Common myeloid progenitor, CD34-positive (primary cell): ENCODE measurements around the gene PRDM15.
A peak's percentile ranks its signal among the peaks of the same experiment; 100 is the strongest.

Source experiments
- CTCF ChIA-PET: fragments of 350-600 bp; sonication (Branson Sonifier 250); formaldehyde crosslinking; loops from one replicate; lab custom pipeline; 2021; ENCODE audit warnings: antibody characterized with exemption; lab: Charles Lee
- POLR2A ChIA-PET: fragments of 350-600 bp; sonication (Branson Sonifier 250); formaldehyde crosslinking; loops from one replicate; lab custom pipeline; 2021; ENCODE audit warnings: antibody characterized with exemption; lab: Charles Lee
- DNase-seq, 3 donors: peaks; one replicate each; pipeline versions ENCODE4 v3.0.0 to v3.0.0-alpha.2; 2013
- H3K27ac ChIP-seq, 2 experiments: 1 replicate in 1 of 2; 2 replicates in 1 of 2; pipeline ENCODE4 v1.7.0; 2013; ENCODE audit warnings: inconsistent platforms in 2 of 2, low read length in 2 of 2, mild to moderate bottlenecking in 2 of 2, low read depth in 1 of 2, moderate library complexity in 1 of 2; ENCODE audit not compliant: severe bottlenecking in 2 of 2, insufficient read depth in 1 of 2, poor library complexity in 1 of 2
- H3K27me3 ChIP-seq, 5 experiments: replicated peaks in 2 of 5; 1 replicate in 3 of 5; 2 replicates in 2 of 5; pipeline versions ENCODE4 v1.6.1 to v1.7.0; 2013; ENCODE audit warnings: low read length in 4 of 5, mild to moderate bottlenecking in 2 of 5, moderate library complexity in 2 of 5, inconsistent platforms in 1 of 5; ENCODE audit not compliant: insufficient read depth in 5 of 5, control insufficient read depth in 4 of 5
- H3K36me3 ChIP-seq, 4 experiments: 1 replicate in 2 of 4; 2 replicates in 2 of 4; pipeline versions ENCODE4 v1.6.1 to v1.7.0; 2013; ENCODE audit warnings: low read length in 3 of 4, control low read depth in 1 of 4, mild to moderate bottlenecking in 1 of 4; ENCODE audit not compliant: control insufficient read depth in 4 of 4, insufficient read depth in 4 of 4
- H3K4me1 ChIP-seq, 4 experiments: 1 replicate in 3 of 4; 2 replicates in 1 of 4; pipeline versions ENCODE4 v1.6.1 to v1.7.1; 2013; ENCODE audit warnings: low read length in 3 of 4, mild to moderate bottlenecking in 3 of 4, control low read depth in 1 of 4, inconsistent platforms in 1 of 4, moderate library complexity in 1 of 4; ENCODE audit not compliant: control insufficient read depth in 4 of 4, insufficient read depth in 4 of 4; ENCODE audit errors: control extremely low read depth in 1 of 4
- H3K4me3 ChIP-seq, 7 experiments: 1 replicate in 4 of 7; 2 replicates in 3 of 7; pipeline versions ENCODE4 v1.5.1 to v1.7.0; 2013; ENCODE audit warnings: mild to moderate bottlenecking in 7 of 7, low read length in 6 of 7, moderate library complexity in 6 of 7, inconsistent platforms in 2 of 7, low read depth in 2 of 7, control low read depth in 1 of 7; ENCODE audit not compliant: insufficient read depth in 4 of 7, control insufficient read depth in 1 of 7; ENCODE audit errors: extremely low read depth in 1 of 7
- H3K9me3 ChIP-seq, 5 experiments: 1 replicate in 4 of 5; 2 replicates in 1 of 5; pipeline versions ENCODE4 v1.6.1 to v1.7.1; 2013; ENCODE audit warnings: low read length in 4 of 5, mild to moderate bottlenecking in 2 of 5, inconsistent platforms in 1 of 5, low read depth in 1 of 5, moderate library complexity in 1 of 5; ENCODE audit not compliant: control insufficient read depth in 4 of 5, insufficient read depth in 2 of 5; ENCODE audit errors: control extremely low read depth in 1 of 5
- WGBS: methylation state at CpG from one replicate; pipeline ENCODE4 v1.1.5; 2013; ENCODE audit not compliant: insufficient coverage; 5-methylcytosine and 5-hydroxymethylcytosine counted together

Gene PRDM15

DNA sequence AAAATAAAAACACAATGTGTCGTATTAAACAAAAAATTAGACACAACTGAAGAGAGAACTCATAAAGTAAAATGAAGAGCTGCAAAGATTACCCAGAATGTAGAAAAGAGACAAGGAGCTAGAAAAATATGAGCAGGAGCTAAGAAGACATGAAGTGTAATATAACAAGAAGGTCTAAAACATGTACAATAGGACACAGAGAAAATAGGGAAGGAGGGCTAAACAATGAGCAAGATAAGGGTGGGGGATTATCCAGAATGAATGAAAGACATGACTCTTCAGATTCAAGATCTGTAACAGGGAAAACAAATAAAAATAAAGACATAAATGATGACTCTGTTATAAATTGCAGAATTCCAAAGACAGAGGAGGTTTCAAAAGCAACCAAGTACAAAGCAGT lies 38.3 kb downstream of the PRDM15 start:
- Histone ChIP-seq H3K9me3 (peaks cover 0 to 16% (median 3%) of the 10 kb centered on the region in 5 experiments), H3K4me3 (no peak overlapping the region), H3K27me3 (no peaks in the 10 kb centered on the region), H3K27ac (no peak overlapping the region), H3K4me1 (peaks cover 0 to 3% (median 1%) of the 10 kb centered on the region in 4 experiments), H3K36me3 (peaks cover 5 to 41% (median 29%) of the 10 kb centered on the region in 4 experiments)
- POLR2A ChIA-PET, result interaction anchor here (0.9 kb wide), 1 partner anchor 169 kb away, joined by 3 read pairs; no protein-coding TSS in a partner anchor
- DNase-seq, result peak in 2 of 3 donors; percentile 9 to 36
- no CpG with 5 or more reads among the region's 1 CpG for WGBS
- CTCF ChIA-PET, result interaction anchor here (1.0 kb wide), 1 partner anchor 34 kb away, joined by 4 read pairs; no protein-coding TSS in a partner anchor

DNA sequence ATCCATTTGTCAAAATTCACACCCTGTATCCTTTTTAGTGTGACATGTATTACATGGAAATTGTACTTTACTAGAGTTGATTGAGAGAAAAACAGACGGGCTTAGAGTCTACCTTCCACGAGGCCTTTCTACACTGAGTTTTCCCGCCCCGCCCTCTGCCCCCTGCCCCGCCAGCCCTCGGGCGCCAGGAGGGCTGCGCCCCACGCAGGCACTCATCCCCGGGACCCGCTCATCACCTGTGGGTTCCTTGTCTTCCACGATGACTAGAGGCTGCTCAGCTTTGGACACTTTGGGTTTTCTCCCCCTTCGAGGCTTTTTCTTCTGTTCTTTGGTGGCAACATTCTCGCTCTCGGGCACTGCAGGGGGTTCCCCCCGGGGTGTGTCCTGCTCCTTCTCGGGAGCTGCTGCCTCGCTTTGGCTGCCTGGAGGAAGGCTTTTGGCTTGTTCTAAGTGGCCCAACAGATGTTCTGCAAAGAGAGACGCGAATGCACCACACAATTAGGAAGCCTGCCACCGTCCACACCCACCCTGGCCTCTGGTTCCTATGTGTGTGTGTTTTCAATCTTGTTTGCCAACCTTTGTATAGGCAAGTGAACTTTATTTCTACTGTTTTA lies 39.6 kb downstream of the PRDM15 start:
- WGBS, result over 99% methylated on average over 18 of the region's 21 CpGs
- Histone ChIP-seq H3K36me3 (peaks cover 8 to 49% (median 35%) of the 10 kb centered on the region in 4 experiments), H3K27me3 (no peaks in the 10 kb centered on the region), H3K9me3 (peaks cover 0 to 16% (median 3%) of the 10 kb centered on the region in 5 experiments), H3K27ac (no peak overlapping the region), H3K4me1 (peaks cover 0 to 3% (median 1%) of the 10 kb centered on the region in 4 experiments), H3K4me3 (no peak overlapping the region)
- CTCF ChIA-PET, result interaction anchor here (0.8 kb wide), 1 partner anchor 273 kb away, joined by 3 read pairs; no protein-coding TSS in a partner anchor
- POLR2A ChIA-PET, result no interaction called here
- no peak for DNase-seq

DNA sequence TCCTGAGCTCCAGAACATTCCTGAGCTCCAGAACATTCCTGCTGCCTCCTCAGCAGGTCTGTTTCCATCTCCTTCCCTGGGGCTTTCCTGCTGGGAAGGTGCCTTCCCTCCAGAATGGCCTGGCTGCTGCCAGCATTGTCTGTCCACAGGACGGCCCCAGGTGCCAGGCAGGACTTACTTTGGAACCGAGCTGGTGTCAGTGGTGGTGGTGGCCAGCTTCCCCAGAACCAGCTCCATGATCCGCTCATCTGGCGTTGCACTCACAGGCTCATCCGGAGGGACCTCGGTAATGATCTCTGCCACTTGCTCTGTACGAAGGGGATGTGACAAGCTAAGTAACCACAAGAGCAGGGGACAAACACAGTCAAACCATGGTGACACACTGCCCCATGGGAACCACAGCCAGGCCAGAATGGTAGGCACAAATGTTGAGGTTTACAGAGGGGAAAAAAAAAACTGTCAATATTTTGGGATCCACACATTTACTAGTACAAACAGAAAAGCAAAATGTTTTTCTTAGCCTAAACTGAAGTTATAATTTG lies 41.3 kb downstream of the PRDM15 start:
- CTCF ChIA-PET, result interaction anchor here (0.9 to 1.6 kb wide), 3 partner anchors 9 to 40 kb away, joined by 3 read pairs; no protein-coding TSS in a partner anchor
- WGBS, result 97% methylated on average over 4 of the region's 7 CpGs
- no peak overlapping the region for H3K27ac ChIP-seq
- H3K9me3 ChIP-seq, result peaks cover 0 to 16% (median 3%) of the 10 kb centered on the region in 5 experiments
- H3K4me1 ChIP-seq, result no peaks in the 10 kb centered on the region
- no peaks in the 10 kb centered on the region for H3K27me3 ChIP-seq
- no peak overlapping the region for H3K4me3 ChIP-seq
- no peak for DNase-seq
- H3K36me3 ChIP-seq, result peaks cover 8 to 64% (median 41%) of the 10 kb centered on the region in 4 experiments
- POLR2A ChIA-PET, result no interaction called here

DNA sequence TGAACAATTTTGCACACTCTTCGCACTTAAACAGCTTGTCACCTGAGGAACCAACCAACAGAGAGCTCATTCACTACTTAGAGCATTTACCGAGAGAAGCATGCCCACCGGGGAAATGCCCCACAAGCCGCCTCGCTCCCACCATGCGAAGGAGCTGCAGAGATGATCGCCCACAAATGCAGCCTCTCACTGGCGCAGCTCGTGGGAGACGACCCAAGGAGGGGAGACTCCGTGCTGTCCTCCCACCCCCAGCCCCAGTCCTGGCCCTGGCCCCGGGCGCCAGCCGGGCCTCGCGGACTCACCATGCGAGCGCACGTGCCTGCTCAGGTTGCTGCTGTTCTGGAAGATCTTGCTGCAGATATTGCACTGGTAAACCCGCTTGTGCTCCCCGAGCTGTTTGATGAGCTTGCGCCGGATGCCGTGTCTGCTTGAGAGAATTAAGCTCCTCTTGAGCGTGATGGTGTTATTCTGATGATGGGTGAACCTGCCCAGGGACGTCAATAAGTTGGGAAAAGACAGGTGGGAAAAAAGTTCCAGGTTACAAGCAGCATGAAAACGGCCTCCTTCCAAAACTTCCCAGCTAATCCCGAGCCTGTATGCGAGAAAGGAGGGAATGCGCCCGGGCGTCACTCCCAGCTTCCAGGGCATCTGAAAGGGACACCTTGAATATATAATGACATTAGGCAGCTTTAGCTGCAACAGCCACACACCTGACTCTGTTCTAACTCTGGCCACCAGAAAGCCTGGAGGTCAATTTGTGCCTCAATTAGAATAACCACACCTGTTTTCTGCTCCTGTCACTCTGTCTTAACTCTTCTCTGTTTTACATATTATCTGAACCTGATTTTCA lies 42.8 kb downstream of the PRDM15 start:
- Histone ChIP-seq H3K27me3 (no peaks in the 10 kb centered on the region), H3K36me3 (peaks cover 8 to 70% (median 45%) of the 10 kb centered on the region in 4 experiments), H3K4me3 (no peak overlapping the region), H3K27ac (no peak overlapping the region), H3K9me3 (peaks cover 0 to 10% (median 3%) of the 10 kb centered on the region in 5 experiments), H3K4me1 (no peaks in the 10 kb centered on the region)
- DNase-seq, result no peak
- CTCF ChIA-PET, result interaction anchor here (0.7 to 1.1 kb wide), 2 partner anchors 10 to 66 kb away, joined by 3 to 4 read pairs; no protein-coding TSS in a partner anchor
- 97% methylated on average over 13 of the region's 32 CpGs for WGBS
- POLR2A ChIA-PET, result no interaction called here

DNA sequence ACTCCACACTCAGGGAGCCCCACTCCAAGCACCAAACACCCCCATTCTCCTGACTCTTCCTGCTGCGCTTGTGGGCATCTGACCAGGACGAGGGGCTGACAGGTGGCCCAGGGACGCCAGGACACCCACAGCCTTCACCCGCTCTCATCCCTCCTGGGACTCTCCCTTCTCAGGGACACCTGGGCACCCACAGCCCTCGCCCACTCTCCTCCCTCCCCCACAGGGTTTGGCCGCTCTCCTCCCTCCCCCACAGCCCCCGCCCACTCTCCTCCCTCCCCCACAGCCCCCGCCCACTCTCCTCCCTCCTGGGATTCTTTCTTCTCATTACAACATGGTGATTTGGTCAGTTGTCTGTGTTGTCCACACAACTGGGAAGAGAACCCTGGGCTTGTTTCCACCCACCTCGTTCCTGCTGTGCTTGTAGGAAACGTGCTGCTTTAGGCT lies 43.4 kb downstream of the PRDM15 start:
- peaks cover 8 to 64% (median 46%) of the 10 kb centered on the region in 4 experiments for H3K36me3 ChIP-seq
- H3K27ac ChIP-seq, result no peak overlapping the region
- WGBS, result 93% methylated on average over 9 of the region's 10 CpGs
- DNase-seq, result no peak
- ChIA-PET CTCF (interaction anchor here (0.7 to 1.1 kb wide), 2 partner anchors 11 to 67 kb away, joined by 3 to 4 read pairs; no protein-coding TSS in a partner anchor), POLR2A (no interaction called here)
- no peaks in the 10 kb centered on the region for H3K27me3 ChIP-seq
- no peaks in the 10 kb centered on the region for H3K4me1 ChIP-seq
- H3K9me3 ChIP-seq, result peaks cover 0 to 3% (median 0%) of the 10 kb centered on the region in 5 experiments
- H3K4me3 ChIP-seq, result no peak overlapping the region

DNA sequence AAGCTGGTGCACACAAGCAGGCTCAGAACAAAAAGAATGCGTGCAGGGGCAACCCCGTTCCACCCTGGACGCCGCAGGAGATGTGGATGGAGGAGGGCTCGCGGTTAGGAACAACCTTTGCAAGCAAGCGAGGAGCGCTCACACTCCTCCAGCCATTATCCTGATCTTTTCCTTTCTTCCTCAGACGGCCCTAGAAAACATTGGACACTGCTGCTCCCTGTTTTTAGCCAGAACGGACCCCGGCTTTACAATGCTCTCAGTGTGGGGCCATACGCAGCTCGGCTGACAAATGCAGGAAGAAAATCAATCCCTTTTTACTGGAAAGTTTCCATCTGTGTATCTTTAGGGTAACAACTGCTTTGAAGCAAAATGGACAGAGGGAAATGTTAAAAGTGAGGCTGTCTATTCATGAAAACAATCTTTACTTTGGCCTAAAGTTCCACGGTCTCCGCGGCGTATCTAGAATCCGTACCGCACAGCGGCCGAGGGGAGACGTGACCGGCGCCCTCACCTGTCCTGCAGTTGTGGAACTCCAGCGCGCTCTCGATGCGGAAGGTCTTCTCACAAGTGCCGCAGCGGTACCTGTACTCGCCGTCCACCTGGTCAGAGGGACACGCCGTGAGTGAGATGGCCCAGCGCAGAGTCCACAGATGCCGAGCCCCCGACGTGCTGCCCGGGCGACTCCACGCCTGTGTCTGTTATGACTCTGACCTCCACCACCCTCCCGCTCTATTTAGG lies 44.0 kb downstream of the PRDM15 start:
- WGBS, result 98% methylated on average over 42 of the region's 42 CpGs

More for the DNA sequence above, 44.0 kb downstream of the PRDM15 start:
- Histone ChIP-seq H3K27ac (no peak overlapping the region), H3K4me1 (no peaks in the 10 kb centered on the region), H3K27me3 (no peaks in the 10 kb centered on the region), H3K36me3 (peaks cover 6 to 63% (median 45%) of the 10 kb centered on the region in 4 experiments), H3K4me3 (no peak overlapping the region), H3K9me3 (no peaks in the 10 kb centered on the region)
- POLR2A ChIA-PET, result no interaction called here
- CTCF ChIA-PET, result no interaction called here
- DNase-seq, result no peak
